ENCODE measurements around the gene MRPS10.

MRPS10 gene
- total RNA-seq: 22.4 to 51.5 reads per million in 2 donors

GRCh38 chr6:42217519-42218367 is at the start of gene MRPS10:
Gene MRPS10, minus strand, starts transcription at chr6:42217861. Its CDS starts 12 bp downstream, at chr6:42217849.
- peak; percentile 85 for DNase-seq

GRCh38 chr6:42266538-42266937 is 48.9 kb upstream of the MRPS10 start:
- DNase-seq: no peak

- no peak for DNase-seq
Observed at GRCh38 chr6:42264852-42265390, 47.3 kb upstream of the MRPS10 start.

- DNase-seq: no peak
Observed at GRCh38 chr6:42264162-42264851, 46.6 kb upstream of the MRPS10 start.

- DNase-seq: no peak
Observed at GRCh38 chr6:42263165-42263728, 45.6 kb upstream of the MRPS10 start.

- DNase-seq: no peak
Observed at GRCh38 chr6:42260972-42261371, 43.3 kb upstream of the MRPS10 start.

- DNase-seq: no peak
Observed at GRCh38 chr6:42260396-42260888, 42.8 kb upstream of the MRPS10 start.

- no peak for DNase-seq
Observed at GRCh38 chr6:42259841-42260395, 42.3 kb upstream of the MRPS10 start.

- DNase-seq: no peak
Observed at GRCh38 chr6:42259286-42259685, 41.6 kb upstream of the MRPS10 start.

GRCh38 chr6:42257614-42258013 is 40.0 kb upstream of the MRPS10 start:
- DNase-seq: no peak

- DNase-seq: no peak
Observed at GRCh38 chr6:42257063-42257462, 39.4 kb upstream of the MRPS10 start.

- no peak for DNase-seq
Observed at GRCh38 chr6:42255050-42255449, 37.4 kb upstream of the MRPS10 start.

- DNase-seq: no peak
Observed at GRCh38 chr6:42254505-42254904, 36.8 kb upstream of the MRPS10 start.

GRCh38 chr6:42251911-42252637 is 34.4 kb upstream of the MRPS10 start:
- DNase-seq: no peak

- DNase-seq: no peak
Observed at GRCh38 chr6:42251500-42251899, 33.8 kb upstream of the MRPS10 start.

GRCh38 chr6:42250274-42250931 is 32.7 kb upstream of the MRPS10 start:
- no peak for DNase-seq

GRCh38 chr6:42249279-42249678 is 31.6 kb upstream of the MRPS10 start:
- DNase-seq: no peak

GRCh38 chr6:42243046-42243445 is 25.4 kb upstream of the MRPS10 start:
- no peak for DNase-seq

- DNase-seq: no peak
Observed at GRCh38 chr6:42241915-42242314, 24.3 kb upstream of the MRPS10 start.

- no peak for DNase-seq
Observed at GRCh38 chr6:42239736-42240375, 22.2 kb upstream of the MRPS10 start.

GRCh38 chr6:42239333-42239732 is 21.7 kb upstream of the MRPS10 start:
- no peak for DNase-seq
